HL-60 (cell line): ENCODE data around the gene DNAH17.

Source experiments
- DNase-seq, 2 experiments: peaks; one replicate each; pipeline ENCODE4 v3.0.0-alpha.2; 2010 to 2020; ENCODE audit warnings: low read depth in 1 of 2, low spot score in 1 of 2
- H3K27ac ChIP-seq: fragments of 250-450 bp; sonication (Bioruptor Pico); replicated peaks from 2 replicates; pipeline ENCODE4 v1.5.1; 2020; ENCODE audit warnings: mild to moderate bottlenecking, moderate library complexity
- H3K27me3 ChIP-seq: fragments of 250-450 bp; sonication (Bioruptor Pico); 2 replicates; pipeline ENCODE4 v1.5.1; 2021; ENCODE audit warnings: mild to moderate bottlenecking, moderate library complexity; ENCODE audit not compliant: insufficient read depth, poor library complexity, severe bottlenecking
- H3K4me3 ChIP-seq: replicated peaks from 2 replicates; pipeline ENCODE4 v1.5.1; 2011; ENCODE audit warnings: mild to moderate bottlenecking, control low read depth, low read length; ENCODE audit not compliant: insufficient read depth
- GABPA ChIP-seq: IDR thresholded peaks from 2 replicates; pipeline ENCODE4 v1.6.1; 2012; ENCODE audit warnings: low read depth
- POLR2AphosphoS5 ChIP-seq: IDR thresholded peaks from 2 replicates; pipeline ENCODE4 v1.6.1; 2012; ENCODE audit warnings: low read depth
- REST ChIP-seq: IDR thresholded peaks from 2 replicates; pipeline ENCODE4 v1.6.1; 2012; ENCODE audit warnings: low read depth; ENCODE audit not compliant: insufficient replicate concordance
- SPI1 ChIP-seq: IDR thresholded peaks from 2 replicates; pipeline ENCODE4 v1.6.1; 2012; ENCODE audit warnings: low read depth, mild to moderate bottlenecking, borderline replicate concordance
- TF ChIP-seq, protein P1 (sequence below): IDR thresholded peaks from one replicate; pipeline ENCODE4 v1.5.1; 2011; ENCODE audit warnings: low read length, control low read depth, inconsistent platforms; ENCODE audit not compliant: insufficient read depth

Gene DNAH17

GRCh38 chr17:78575899-78576298 lies 1.3 kb downstream of the DNAH17 start:
- H3K27ac ChIP-seq = no peak overlapping the region
- no peak for DNase-seq
- no peaks in the 10 kb centered on the region for H3K27me3 ChIP-seq
- no peak overlapping the region for H3K4me3 ChIP-seq
- no peak for TF ChIP-seq SPI1
- TF ChIP-seq, protein P1, sequence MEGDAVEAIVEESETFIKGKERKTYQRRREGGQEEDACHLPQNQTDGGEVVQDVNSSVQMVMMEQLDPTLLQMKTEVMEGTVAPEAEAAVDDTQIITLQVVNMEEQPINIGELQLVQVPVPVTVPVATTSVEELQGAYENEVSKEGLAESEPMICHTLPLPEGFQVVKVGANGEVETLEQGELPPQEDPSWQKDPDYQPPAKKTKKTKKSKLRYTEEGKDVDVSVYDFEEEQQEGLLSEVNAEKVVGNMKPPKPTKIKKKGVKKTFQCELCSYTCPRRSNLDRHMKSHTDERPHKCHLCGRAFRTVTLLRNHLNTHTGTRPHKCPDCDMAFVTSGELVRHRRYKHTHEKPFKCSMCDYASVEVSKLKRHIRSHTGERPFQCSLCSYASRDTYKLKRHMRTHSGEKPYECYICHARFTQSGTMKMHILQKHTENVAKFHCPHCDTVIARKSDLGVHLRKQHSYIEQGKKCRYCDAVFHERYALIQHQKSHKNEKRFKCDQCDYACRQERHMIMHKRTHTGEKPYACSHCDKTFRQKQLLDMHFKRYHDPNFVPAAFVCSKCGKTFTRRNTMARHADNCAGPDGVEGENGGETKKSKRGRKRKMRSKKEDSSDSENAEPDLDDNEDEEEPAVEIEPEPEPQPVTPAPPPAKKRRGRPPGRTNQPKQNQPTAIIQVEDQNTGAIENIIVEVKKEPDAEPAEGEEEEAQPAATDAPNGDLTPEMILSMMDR = no peak
- no peak for TF ChIP-seq POLR2AphosphoS5
- no peak for TF ChIP-seq GABPA
- TF ChIP-seq REST = no peak

GRCh38 chr17:78575340-78575739 lies 1.9 kb downstream of the DNAH17 start:
- no peak for DNase-seq
- Histone ChIP-seq H3K27me3 (no peaks in the 10 kb centered on the region), H3K27ac (no peak overlapping the region), H3K4me3 (no peak overlapping the region)
- TF ChIP-seq POLR2AphosphoS5 (no peak), REST (no peak), SPI1 (no peak)
- TF ChIP-seq, protein P1 = no peak

DNA sequence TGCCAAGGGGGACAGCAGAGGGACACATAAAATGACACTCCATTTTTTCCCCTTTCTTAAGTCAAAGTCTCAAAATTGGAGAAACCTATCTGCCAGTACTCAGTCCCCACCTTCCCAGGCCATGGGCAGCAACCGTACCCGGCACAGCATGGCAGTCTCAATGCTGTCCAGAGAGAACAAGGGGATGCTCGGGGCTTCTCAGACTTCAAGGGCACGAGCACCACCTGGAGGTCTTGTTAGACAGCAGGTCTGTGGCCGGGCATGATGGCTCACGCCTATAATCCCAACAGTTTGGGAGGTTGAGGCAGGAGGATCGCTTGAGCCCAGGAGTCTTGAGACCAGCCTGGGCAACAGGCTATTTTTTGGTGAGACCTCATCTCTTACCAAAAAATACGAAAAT lies 3.2 kb downstream of the DNAH17 start:
- TF ChIP-seq REST = no peak
- no peak for TF ChIP-seq GABPA
- TF ChIP-seq SPI1 = no peak
- TF ChIP-seq, protein P1 = no peak
- no peak for TF ChIP-seq POLR2AphosphoS5
- Histone ChIP-seq H3K4me3 (no peak overlapping the region), H3K27me3 (no peaks in the 10 kb centered on the region), H3K27ac (no peak overlapping the region)
- no peak for DNase-seq
